ENCODE data around the gene SSNA1.

GRCh38 chr9:137152844-137153405, 35.6 kb upstream of the SSNA1 start:
- TF ChIP-seq RREB1 (CRISPR knock-in tag; IDR thresholded peaks at IDR 0.05), result no peak
- TF ChIP-seq SAFB (IDR thresholded peaks at IDR 0.05; ENCODE audit: borderline replicate concordance, low read depth, low read length), result no peak
- no peak for TF ChIP-seq POLR2A (conservative IDR thresholded peaks at IDR 0.05)
- no peak for TF ChIP-seq CREB1 (IDR thresholded peaks at IDR 0.05)
- no peak for TF ChIP-seq CREB1 (CRISPR knock-in tag; IDR thresholded peaks at IDR 0.05)
- no peak for TF ChIP-seq KLF1 (tag; IDR thresholded peaks at IDR 0.05)
- no peak for TF ChIP-seq ZNF384 (IDR thresholded peaks at IDR 0.05; ENCODE audit: low read depth, low read length)
- no peak for TF ChIP-seq CTCF (IDR thresholded peaks at IDR 0.05 in 2 of 3, conservative IDR thresholded peaks at IDR 0.05 in 1 of 3; ENCODE audit: insufficient read depth in 2 of 3, low read depth in 1 of 3, low read length in 3 of 3)
- TF ChIP-seq EZH2 (IDR thresholded peaks at IDR 0.05; ENCODE audit: borderline replicate concordance, low read depth, low read length), result no peak
- no peak for TF ChIP-seq TCF7L2 (IDR thresholded peaks at IDR 0.05; ENCODE audit: low read depth, low read length)
- no peak for TF ChIP-seq MXI1 (IDR thresholded peaks at IDR 0.05; ENCODE audit: low read depth, low read length)
- no peak for TF ChIP-seq BACH1 (tag; IDR thresholded peaks at IDR 0.05)
- no peak for TF ChIP-seq PKNOX1 (IDR thresholded peaks at IDR 0.05)
- TF ChIP-seq YY1 (IDR thresholded peaks at IDR 0.05; ENCODE audit: borderline replicate concordance in 1 of 3, control insufficient read depth in 1 of 3, extremely low read depth in 1 of 3, insufficient read depth in 3 of 3, insufficient read length in 1 of 3, insufficient replicate concordance in 2 of 3, low read depth in 1 of 3, low read length in 2 of 3), result no peak
